Progenitor cell of endocrine pancreas (in vitro differentiated cells): ENCODE results near the gene ATP8A2. TPM values are rescaled to one million over a fixed set of nuclear protein-coding genes. Genes with fewer than 3 reads are reported as not detected.

Source experiments
- DNase-seq: peaks from one replicate; pipeline ENCODE4 v3.0.0; 2021; ENCODE audit warnings: low spot score; ENCODE audit not compliant: unreplicated experiment
- H3K27ac Mint-ChIP-seq: 2 replicates; pipeline ENCODE4 v1.8.0; 2021; ENCODE audit warnings: mild to moderate bottlenecking, moderate library complexity, mixed read lengths
- H3K27me3 Mint-ChIP-seq: 2 replicates; pipeline ENCODE4 v1.8.0; 2021; ENCODE audit warnings: mixed read lengths
- H3K36me3 Mint-ChIP-seq: 2 replicates; pipeline ENCODE4 v1.8.0; 2022; ENCODE audit warnings: mixed read lengths; ENCODE audit not compliant: insufficient read depth
- H3K4me1 Mint-ChIP-seq: 2 replicates; pipeline ENCODE4 v1.8.0; 2021; ENCODE audit warnings: low read depth, mixed read lengths
- H3K4me3 Mint-ChIP-seq: 2 replicates; pipeline ENCODE4 v1.8.0; 2021; ENCODE audit warnings: low read depth, mild to moderate bottlenecking, moderate library complexity, mixed read lengths
- H3K9me3 Mint-ChIP-seq: 2 replicates; pipeline ENCODE4 v1.8.0; 2021; ENCODE audit warnings: low read depth, mixed read lengths
- CTCF ChIP-seq: fragments of 200-600 bp; sonication (generic); IDR thresholded peaks from one replicate; pipeline ENCODE4 v1.5.0; 2021; ENCODE audit warnings: antibody characterized with exemption, mild to moderate bottlenecking; ENCODE audit not compliant: unreplicated experiment
- total RNA-seq: library from RNA; stranded (reverse); gene quantifications from 2 replicates; pipeline ENCODE4 v1.2.1, GENCODE V29; 2021

ATP8A2 gene
- total RNA-seq, 1 donor from 2014 or later = 0.38 TPM

GRCh38 chr13:25518441-25518840, 146.7 kb downstream of the ATP8A2 start:
- Mint-ChIP-seq H3K4me1 (no peaks in the 10 kb centered on the region), H3K36me3 (peaks cover 1% of the 10 kb centered on the region), H3K4me3 (no peak overlapping the region)

GRCh38 chr13:25525884-25526283, 154.1 kb downstream of the ATP8A2 start:
- Mint-ChIP-seq H3K4me3 (no peak overlapping the region), H3K27me3 (no peaks in the 10 kb centered on the region), H3K4me1 (no peaks in the 10 kb centered on the region), H3K36me3 (no peaks in the 10 kb centered on the region), H3K9me3 (peaks cover 32% of the 10 kb centered on the region), H3K27ac (no peak overlapping the region)
- DNase-seq = no peak
- no peak for TF ChIP-seq CTCF

More at GRCh38 chr13:25518441-25518840, 146.7 kb downstream of the ATP8A2 start:
- no peak for DNase-seq
- H3K9me3 Mint-ChIP-seq = peaks cover 11% of the 10 kb centered on the region
- TF ChIP-seq CTCF = no peak
- no peaks in the 10 kb centered on the region for H3K27me3 Mint-ChIP-seq
- H3K27ac Mint-ChIP-seq = no peak overlapping the region

DNA sequence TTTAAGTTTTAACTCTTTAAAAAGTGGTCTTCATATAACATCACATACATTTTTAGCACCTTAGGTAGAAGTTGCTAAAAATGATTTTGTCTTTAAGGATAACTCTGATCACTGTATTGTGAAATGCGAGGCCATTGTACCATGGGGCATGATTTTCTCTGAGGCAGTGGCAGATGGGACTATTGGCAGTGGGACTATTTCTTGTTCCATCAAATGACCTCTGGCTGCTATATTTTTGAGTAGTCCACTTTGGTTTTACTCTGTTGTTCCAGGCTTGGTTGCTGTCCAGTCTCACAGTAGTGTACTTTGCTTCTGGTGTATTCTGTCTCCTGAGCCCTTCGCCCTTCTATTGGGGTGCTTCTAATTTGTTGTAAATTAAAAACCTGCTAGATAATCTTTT, 156.5 kb downstream of the ATP8A2 start:
- Mint-ChIP-seq H3K27ac (no peak overlapping the region), H3K27me3 (no peaks in the 10 kb centered on the region), H3K36me3 (no peaks in the 10 kb centered on the region), H3K4me3 (no peak overlapping the region), H3K4me1 (no peaks in the 10 kb centered on the region), H3K9me3 (peaks cover 28% of the 10 kb centered on the region)
- TF ChIP-seq CTCF = no peak
- DNase-seq = no peak

DNA sequence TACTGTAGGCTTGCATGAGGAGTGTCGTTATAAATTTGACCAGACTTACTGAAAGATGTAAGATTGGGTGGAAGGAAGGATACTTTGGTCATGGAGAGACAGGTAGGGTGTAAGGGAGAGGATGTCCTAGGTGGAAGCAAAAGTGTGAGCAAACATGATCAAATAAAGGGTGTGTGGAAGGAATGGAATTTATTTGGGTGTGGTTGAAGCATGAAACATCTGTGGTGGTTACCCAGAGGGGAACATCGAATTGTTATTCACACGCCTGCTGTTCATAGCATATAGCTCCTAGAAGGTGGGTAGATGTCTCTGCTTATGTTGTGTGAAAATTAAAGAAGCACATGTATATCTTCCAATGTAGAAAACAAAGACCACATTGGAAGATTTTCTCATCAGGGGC, 157.7 kb downstream of the ATP8A2 start:
- DNase-seq = no peak
- Mint-ChIP-seq H3K4me3 (no peak overlapping the region), H3K4me1 (no peaks in the 10 kb centered on the region), H3K9me3 (peaks cover 16% of the 10 kb centered on the region), H3K36me3 (no peaks in the 10 kb centered on the region), H3K27ac (no peak overlapping the region), H3K27me3 (no peaks in the 10 kb centered on the region)
- no peak for TF ChIP-seq CTCF

DNA sequence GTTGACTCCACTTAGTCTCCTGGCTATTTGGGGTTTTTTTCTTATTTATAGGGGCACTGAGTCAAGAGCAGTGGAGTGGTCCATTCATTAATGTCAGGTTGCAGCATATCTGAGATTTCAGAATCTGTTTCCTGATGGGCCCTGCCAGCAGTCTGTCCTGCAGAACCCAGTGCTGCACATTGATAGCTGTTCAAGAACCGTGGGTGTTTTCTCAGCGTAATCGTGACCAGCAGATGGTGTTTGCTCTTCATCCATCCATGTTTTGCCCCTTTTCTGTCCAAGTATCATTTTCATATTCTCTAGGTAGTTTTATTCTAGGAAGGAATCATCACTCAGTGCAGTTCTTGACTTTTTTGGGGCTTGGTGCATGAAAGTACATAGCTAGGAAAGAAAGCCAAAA, 166.5 kb downstream of the ATP8A2 start:
- Mint-ChIP-seq H3K4me1 (no peaks in the 10 kb centered on the region), H3K36me3 (no peaks in the 10 kb centered on the region), H3K27me3 (peaks cover 3% of the 10 kb centered on the region), H3K4me3 (no peak overlapping the region), H3K27ac (no peak overlapping the region), H3K9me3 (no peaks in the 10 kb centered on the region)
- TF ChIP-seq CTCF = no peak
- no peak for DNase-seq
